Measurements from ENCODE around the gene TBX21. TPM values are rescaled to one million over a fixed set of nuclear protein-coding genes. Genes with fewer than 3 reads are reported as not detected.
A peak's percentile ranks its signal among the peaks of the same experiment; 100 is the strongest.

The TBX21 gene
- total and polyA plus RNA-seq, 10 of the 15 experiments (the other 5 are each of a cell fraction or from before 2014, with no cell fraction given) = 0.63 to 9.6 (median 5.0) TPM

DNA sequence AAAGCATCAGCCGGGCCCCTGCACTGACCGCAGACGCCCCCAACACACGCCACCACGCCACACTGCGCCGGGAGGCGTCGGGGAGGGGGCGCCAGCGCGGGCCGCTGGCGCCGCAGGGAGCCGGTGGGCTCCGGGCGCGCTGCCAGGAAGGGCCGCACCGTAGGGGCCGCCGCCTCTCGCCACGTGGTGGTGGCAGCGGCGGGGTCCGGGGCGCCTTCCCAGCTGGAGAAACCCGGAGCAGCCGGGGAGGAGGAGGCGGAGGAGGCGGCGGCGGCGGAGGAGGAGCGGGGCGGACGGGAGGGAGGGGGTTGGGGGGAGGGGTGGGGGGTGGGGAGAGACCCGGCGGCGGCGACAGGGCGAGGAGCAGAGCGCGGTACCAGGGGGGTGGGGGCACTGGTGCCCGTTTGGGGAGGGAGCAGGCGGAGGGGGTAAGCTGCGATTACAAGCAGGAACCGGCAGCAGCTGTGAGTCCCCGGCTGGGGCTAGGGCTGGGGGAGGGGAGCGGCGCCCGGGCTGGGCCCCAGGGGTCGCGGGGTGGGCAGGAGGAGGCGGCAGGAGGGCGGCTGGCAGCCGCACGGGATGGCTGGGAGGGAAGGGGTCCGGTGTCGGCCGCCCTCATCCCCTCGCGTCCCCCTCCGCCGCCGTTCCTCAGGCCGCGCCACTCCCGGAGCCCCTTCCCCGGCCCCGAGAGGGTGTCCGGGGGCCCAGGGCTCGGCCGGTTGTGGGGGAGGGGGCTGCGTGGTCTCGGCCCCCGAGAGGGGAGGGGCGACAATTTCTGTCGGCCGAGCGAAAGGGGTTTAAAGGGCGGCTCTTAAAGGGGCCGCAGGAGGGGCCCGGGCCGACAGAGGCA is 39.1 kb upstream of the TBX21 start, which contains the start of gene TBKBP1 (continued):
- TF ChIP-seq LARP7 (IDR thresholded peaks at IDR 0.05) (peak; percentile 27; the same call in 1 of the 2 replicates), BHLHE40 (IDR thresholded peaks at IDR 0.05; ENCODE audit: borderline replicate concordance in 1 of 2, low read depth in 2 of 2, low read length in 1 of 2) (peak in 1 of 2 experiments; percentile 39; a peak in 1 of 4 replicates)

GRCh38 chr17:47694581-47695428 is 38.2 kb upstream of the TBX21 start:
- Histone ChIP-seq H3K36me3 (ENCODE audit: control insufficient read depth in 2 of 2, insufficient read depth in 2 of 2, low read length in 1 of 2) (no peaks in the 10 kb centered on the region), H3K27me3 (replicated peaks in 1 of 2; ENCODE audit: control insufficient read depth in 2 of 2, insufficient read depth in 2 of 2, low read length in 1 of 2) (no peaks in the 10 kb centered on the region; a peak in 1 of 4 replicates), H3K9me3 (replicated peaks; ENCODE audit: control insufficient read depth, insufficient read depth, low read length) (no peaks in the 10 kb centered on the region), H3K4me1 (ENCODE audit: control insufficient read depth, insufficient read depth, low read length) (peaks cover 16% of the 10 kb centered on the region), H3K79me2 (ENCODE audit: control insufficient read depth, insufficient read depth, low read length) (no peaks in the 10 kb centered on the region), H3K4me2 (ENCODE audit: control insufficient read depth, insufficient read depth) (peak overlapping the region; percentile 90), H2AFZ (ENCODE audit: control insufficient read depth, low read depth, low read length) (peak overlapping the region; percentile 61), H3K4me3 (peak overlapping the region; percentile 71), H3K9ac (ENCODE audit: control insufficient read depth, insufficient read depth, low read length) (no peak overlapping the region; the same call in 1 of the 2 replicates), H3K27ac (ENCODE audit: control insufficient read depth, insufficient read depth) (no peak overlapping the region), H4K20me1 (ENCODE audit: control insufficient read depth, insufficient read depth) (no peaks in the 10 kb centered on the region; the same call in 1 of the 2 replicates)
- POLR2A ChIA-PET = interaction anchor here (0.6 kb wide), 1 partner anchor 45 kb away, joined by 3 read pairs; the partner anchor contains the start of gene KPNB1
- RAD21 ChIA-PET (ENCODE audit: unreplicated experiment) = interaction anchor here (1.1 to 2.7 kb wide), 4 partner anchors 21 to 91 kb away, joined by 3 to 13 read pairs (median 4); partner anchors contain the start of gene TBX21
- CTCF ChIA-PET = interaction anchor here (1.2 to 1.6 kb wide), 2 partner anchors 20 to 21 kb away, joined by 3 to 4 read pairs; no protein-coding TSS in a partner anchor
- FAIRE-seq = no peak
- no peak for DNase-seq (ENCODE audit: low read depth, low spot score)
- intact Hi-C loops (cut with micrococcal nuclease; ENCODE audit: unreplicated experiment) = no loop called here
- peak; percentile 71 for ATAC-seq
- SMC1A ChIA-PET (ENCODE audit: uncharacterized antibody, unreplicated experiment) = interaction anchor here (1.0 to 1.6 kb wide), 2 partner anchors 24 to 46 kb away, joined by 3 to 6 read pairs; no protein-coding TSS in a partner anchor
- 3% methylated on average over 50 of the region's 65 CpGs for WGBS (ENCODE audit: insufficient coverage, insufficient replicate concordance, low lambda C conversion rate, missing lambda C conversion rate)
- in situ Hi-C loops (cut with MboI) = loop anchor here (10.0 kb wide), 1 partner anchor 110 kb away; no protein-coding TSS in a partner anchor
- BruUV-seq (replicated peaks) = no TSS peak
- no peak for TF ChIP-seq MEF2A (IDR thresholded peaks at IDR 0.05; ENCODE audit: insufficient read depth, low read depth, low read length)
- TF ChIP-seq SPI1 (IDR thresholded peaks at IDR 0.05; ENCODE audit: borderline replicate concordance, insufficient read depth, low read depth, low read length) = no peak
- TF ChIP-seq ESRRA (IDR thresholded peaks at IDR 0.05; ENCODE audit: low read length) = no peak
- TF ChIP-seq TBL1XR1 (IDR thresholded peaks at IDR 0.05; ENCODE audit: low read depth, low read length) = no peak
- no peak for TF ChIP-seq ZNF207 (IDR thresholded peaks at IDR 0.05; ENCODE audit: borderline replicate concordance)
- TF ChIP-seq SIN3A (IDR thresholded peaks at IDR 0.05; ENCODE audit: low read depth, low read length) = no peak
- no peak for TF ChIP-seq ASH2L (IDR thresholded peaks at IDR 0.05; ENCODE audit: borderline replicate concordance, low read depth)
- no peak for TF ChIP-seq TARDBP (IDR thresholded peaks at IDR 0.05; ENCODE audit: borderline replicate concordance)
- TF ChIP-seq SMC3 (IDR thresholded peaks at IDR 0.05; ENCODE audit: borderline replicate concordance, low read length) = no peak
- TF ChIP-seq CHD4 (IDR thresholded peaks at IDR 0.05) = no peak
- TF ChIP-seq CREB1 (IDR thresholded peaks at IDR 0.05; ENCODE audit: low read depth) = no peak
- TF ChIP-seq MEF2B (IDR thresholded peaks at IDR 0.05; ENCODE audit: partially characterized antibody, poor library complexity, severe bottlenecking) = peak; percentile 31
- TF ChIP-seq IRF4 (IDR thresholded peaks at IDR 0.05; ENCODE audit: low read depth, low read length) = no peak
- TF ChIP-seq ZBED1 (IDR thresholded peaks at IDR 0.05; ENCODE audit: borderline replicate concordance) = no peak
- TF ChIP-seq YBX1 (IDR thresholded peaks at IDR 0.05) = no peak
- no peak for TF ChIP-seq MTA3 (IDR thresholded peaks at IDR 0.05; ENCODE audit: borderline replicate concordance, low read length)
- TF ChIP-seq FOS (IDR thresholded peaks at IDR 0.05; ENCODE audit: borderline replicate concordance, extremely low read depth, insufficient read length) = no peak
- TF ChIP-seq YY1 (IDR thresholded peaks at IDR 0.05; ENCODE audit: low read depth, low read length) = no peak
- TF ChIP-seq RCOR1 (conservative IDR thresholded peaks at IDR 0.05; ENCODE audit: low read depth, low read length) = no peak
- no peak for TF ChIP-seq BMI1 (IDR thresholded peaks at IDR 0.05; ENCODE audit: borderline replicate concordance)
- TF ChIP-seq CBX3 (IDR thresholded peaks at IDR 0.05; ENCODE audit: borderline replicate concordance, low read depth) = no peak
- no peak for TF ChIP-seq BCL11A (IDR thresholded peaks at IDR 0.05; ENCODE audit: low read depth, low read length)

Measured in GM12878 (cell line).